Esophagus muscularis mucosa (tissue), 4 donors: ENCODE measurements around the gene DNAJC4.

Experiments used
- EP300 ChIP-seq: sonication (generic); formaldehyde crosslinking; IDR thresholded peaks from one replicate; pipeline ENCODE4 v1.6.1; 2017; ENCODE audit warnings: antibody characterized with exemption
- POLR2A ChIP-seq: fragments of 450-650 bp; IDR thresholded peaks from one replicate; pipeline ENCODE4 v1.6.1; 2017; ENCODE audit warnings: antibody characterized with exemption, moderate library complexity, mild to moderate bottlenecking, low read depth
- POLR2AphosphoS5 ChIP-seq, 2 donors: sonication (generic); formaldehyde crosslinking; IDR thresholded peaks; one replicate each; pipeline ENCODE4 v1.6.1; 2017; ENCODE audit warnings: antibody characterized with exemption in 2 of 2
- TF ChIP-seq, protein P1 (sequence below), 3 experiments: fragments of 200-600 bp in 2 of 3; fragments of 450-650 bp in 1 of 3; sonication (generic) in 2 of 3; IDR thresholded peaks; one replicate each; pipeline ENCODE4 v1.5.1; 2017 to 2019; ENCODE audit warnings: antibody characterized with exemption in 3 of 3, mild to moderate bottlenecking in 2 of 3, moderate library complexity in 1 of 3

DNA sequence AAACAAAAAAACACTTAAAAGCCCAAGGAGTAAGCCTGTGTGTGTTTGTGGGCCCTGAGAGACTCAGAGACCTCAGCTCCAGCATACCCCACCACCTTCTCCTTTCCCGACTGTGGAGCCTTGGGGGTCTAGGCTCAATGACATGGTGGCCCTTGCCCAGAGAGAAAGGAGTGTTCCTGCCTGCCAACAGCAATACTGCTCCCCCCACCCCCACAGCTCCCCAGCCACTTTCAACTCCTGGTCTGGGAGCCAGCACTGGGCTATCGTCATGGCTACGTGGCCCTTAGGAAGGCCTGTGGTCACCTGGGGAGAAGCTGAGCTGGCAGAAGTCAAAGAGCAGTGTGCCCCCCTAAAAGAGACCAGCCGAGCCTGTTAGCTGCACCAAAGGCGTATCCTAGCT, 13.8 kb downstream of the DNAJC4 start:
- TF ChIP-seq, protein P1, sequence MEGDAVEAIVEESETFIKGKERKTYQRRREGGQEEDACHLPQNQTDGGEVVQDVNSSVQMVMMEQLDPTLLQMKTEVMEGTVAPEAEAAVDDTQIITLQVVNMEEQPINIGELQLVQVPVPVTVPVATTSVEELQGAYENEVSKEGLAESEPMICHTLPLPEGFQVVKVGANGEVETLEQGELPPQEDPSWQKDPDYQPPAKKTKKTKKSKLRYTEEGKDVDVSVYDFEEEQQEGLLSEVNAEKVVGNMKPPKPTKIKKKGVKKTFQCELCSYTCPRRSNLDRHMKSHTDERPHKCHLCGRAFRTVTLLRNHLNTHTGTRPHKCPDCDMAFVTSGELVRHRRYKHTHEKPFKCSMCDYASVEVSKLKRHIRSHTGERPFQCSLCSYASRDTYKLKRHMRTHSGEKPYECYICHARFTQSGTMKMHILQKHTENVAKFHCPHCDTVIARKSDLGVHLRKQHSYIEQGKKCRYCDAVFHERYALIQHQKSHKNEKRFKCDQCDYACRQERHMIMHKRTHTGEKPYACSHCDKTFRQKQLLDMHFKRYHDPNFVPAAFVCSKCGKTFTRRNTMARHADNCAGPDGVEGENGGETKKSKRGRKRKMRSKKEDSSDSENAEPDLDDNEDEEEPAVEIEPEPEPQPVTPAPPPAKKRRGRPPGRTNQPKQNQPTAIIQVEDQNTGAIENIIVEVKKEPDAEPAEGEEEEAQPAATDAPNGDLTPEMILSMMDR (IDR thresholded peaks at IDR 0.05): no peak
- TF ChIP-seq POLR2AphosphoS5 (IDR thresholded peaks at IDR 0.05) (no peak), EP300 (no peak), POLR2A (no peak)
